NCI-H1417 (cell line): Measurements from ENCODE around the gene TARS3.
"Not testable (repeated sequence)": the region's sequence is repeated elsewhere in the genome, so short reads cannot be mapped to it uniquely, and the experiment has no call there.

Experiments used
- DNase-seq, 3 experiments: peaks; one replicate each; lab custom pipeline; 2025; lab: John Stamatoyannopoulos, UW

Gene TARS3

GRCh38 chr15:101654171-101654570 is 70.1 kb downstream of the TARS3 start:
- DNase-seq = no peak

- peak in 1 of 3 experiments; percentile 75 for DNase-seq
Measured at GRCh38 chr15:101652786-101653430, 71.4 kb downstream of the TARS3 start.

- peak; percentile 95 to 99 (median 96) for DNase-seq
Measured at GRCh38 chr15:101652098-101652785, 72.0 kb downstream of the TARS3 start, which contains the start of gene TM2D3. Gene TM2D3, minus strand, starts transcription at chr15:101652381. Its CDS starts 20 bp downstream, at chr15:101652361.

GRCh38 chr15:101651554-101652097 is 72.6 kb downstream of the TARS3 start:
- peak in 1 of 3 experiments; percentile 73 for DNase-seq

GRCh38 chr15:101650145-101650544 is 74.1 kb downstream of the TARS3 start:
- no peak for DNase-seq

- DNase-seq = no peak
Measured at GRCh38 chr15:101648356-101648755, 75.9 kb downstream of the TARS3 start.

GRCh38 chr15:101647251-101647650 is 77.0 kb downstream of the TARS3 start:
- DNase-seq = no peak

- peak in 1 of 3 experiments; percentile 47 for DNase-seq
Measured at GRCh38 chr15:101646672-101647071, 77.6 kb downstream of the TARS3 start.

GRCh38 chr15:101642361-101642760 is 81.9 kb downstream of the TARS3 start:
- DNase-seq = peak in 1 of 3 experiments; percentile 57

- DNase-seq = peak in 2 of 3 experiments; percentile 24 to 82
Measured at GRCh38 chr15:101641894-101642293, 82.4 kb downstream of the TARS3 start.

GRCh38 chr15:101641129-101641764 is 83.0 kb downstream of the TARS3 start:
- peak; percentile 52 to 88 (median 61) for DNase-seq

GRCh38 chr15:101639667-101640066 is 84.6 kb downstream of the TARS3 start:
- peak in 2 of 3 experiments; percentile 18 to 71 for DNase-seq

- DNase-seq = no peak
Measured at GRCh38 chr15:101637919-101638318, 86.4 kb downstream of the TARS3 start.

- DNase-seq = no peak
Measured at GRCh38 chr15:101637516-101637915, 86.8 kb downstream of the TARS3 start.

GRCh38 chr15:101637038-101637437 is 87.2 kb downstream of the TARS3 start:
- no peak for DNase-seq

GRCh38 chr15:101635944-101636727 is 88.1 kb downstream of the TARS3 start:
- no peak for DNase-seq

GRCh38 chr15:101633356-101633755 is 90.9 kb downstream of the TARS3 start:
- no peak for DNase-seq

- DNase-seq = not testable (repeated sequence)
Measured at GRCh38 chr15:101626729-101627128, 97.5 kb downstream of the TARS3 start.

- no peak for DNase-seq
Measured at GRCh38 chr15:101625980-101626379, 98.3 kb downstream of the TARS3 start.

GRCh38 chr15:101625184-101625583 is 99.1 kb downstream of the TARS3 start:
- no peak for DNase-seq

- no peak for DNase-seq
Measured at GRCh38 chr15:101623367-101624304, 100.6 kb downstream of the TARS3 start.
